ENCODE results near the gene BOLA1. TPM values are rescaled to one million over a fixed set of nuclear protein-coding genes. Genes with fewer than 3 reads are reported as not detected.

BOLA1 gene
- polyA plus RNA-seq, 1 donor from 2014 or later = 26.3 TPM

GRCh38 chr1:149932474-149932873, 33.1 kb downstream of the BOLA1 start:
- no peaks in the 10 kb centered on the region for H3K27me3 ChIP-seq (ENCODE audit: insufficient read depth, low read depth, low read length)
- no peak overlapping the region for H3K4me2 ChIP-seq (ENCODE audit: low read length)
- no peaks in the 10 kb centered on the region for H3F3A ChIP-seq (ENCODE audit: insufficient read depth, low read length, poor library complexity, severe bottlenecking)
- H2AFZ ChIP-seq (ENCODE audit: low read depth, low read length) = no peak overlapping the region
- no peaks in the 10 kb centered on the region for H3K9me2 ChIP-seq (ENCODE audit: insufficient read depth, low read length)
- H3K4me3 ChIP-seq (ENCODE audit: low read length) = no peak overlapping the region
- H3K36me3 ChIP-seq (ENCODE audit: insufficient read depth, low read length) = no peaks in the 10 kb centered on the region
- no peak overlapping the region for H3K9ac ChIP-seq (ENCODE audit: low read length)
- H3K27ac ChIP-seq (ENCODE audit: low read length) = no peak overlapping the region
- H3K79me2 ChIP-seq (replicated peaks; ENCODE audit: insufficient read depth, low read length) = peaks cover under 1% of the 10 kb centered on the region
- TF ChIP-seq POLR2AphosphoS5 (IDR thresholded peaks at IDR 0.05) = no peak
- TF ChIP-seq SMC3 (conservative IDR thresholded peaks at IDR 0.05; ENCODE audit: poor library complexity) = no peak
- no peak for TF ChIP-seq CTCF (IDR thresholded peaks at IDR 0.05; ENCODE audit: poor library complexity, severe bottlenecking)
- no peak for TF ChIP-seq REST (IDR thresholded peaks at IDR 0.05; ENCODE audit: borderline replicate concordance)
- TF ChIP-seq EP300 (conservative IDR thresholded peaks at IDR 0.05; ENCODE audit: poor library complexity, severe bottlenecking) = no peak
- TF ChIP-seq TAF1 (IDR thresholded peaks at IDR 0.05; ENCODE audit: low read depth) = no peak
- no peak for TF ChIP-seq EZH2 (IDR thresholded peaks at IDR 0.05; ENCODE audit: borderline replicate concordance, insufficient read depth, low read length, poor library complexity, severe bottlenecking)
- no peak for TF ChIP-seq MXI1 (conservative IDR thresholded peaks at IDR 0.05; ENCODE audit: poor library complexity, severe bottlenecking)
- TF ChIP-seq RAD21 (conservative IDR thresholded peaks at IDR 0.05) = no peak
- no peaks in the 10 kb centered on the region for H3K9me3 ChIP-seq (ENCODE audit: low read length)
- H4K20me1 ChIP-seq (ENCODE audit: insufficient read depth) = no peaks in the 10 kb centered on the region

- H4K20me1 ChIP-seq (ENCODE audit: insufficient read depth) = no peaks in the 10 kb centered on the region
- H2AFZ ChIP-seq (ENCODE audit: low read depth, low read length) = no peak overlapping the region
- no peak overlapping the region for H3K4me2 ChIP-seq (ENCODE audit: low read length)
- H3K36me3 ChIP-seq (ENCODE audit: insufficient read depth, low read length) = no peaks in the 10 kb centered on the region
- H3K9ac ChIP-seq (ENCODE audit: low read length) = no peak overlapping the region
- no peaks in the 10 kb centered on the region for H3K79me2 ChIP-seq (replicated peaks; ENCODE audit: insufficient read depth, low read length)
- no peaks in the 10 kb centered on the region for H3K9me2 ChIP-seq (ENCODE audit: insufficient read depth, low read length)
- H3K4me3 ChIP-seq (ENCODE audit: low read length) = no peak overlapping the region
- H3K27me3 ChIP-seq (ENCODE audit: insufficient read depth, low read depth, low read length) = no peaks in the 10 kb centered on the region
- no peak overlapping the region for H3K27ac ChIP-seq (ENCODE audit: low read length)
- no peaks in the 10 kb centered on the region for H3F3A ChIP-seq (ENCODE audit: insufficient read depth, low read length, poor library complexity, severe bottlenecking)
- TF ChIP-seq REST (IDR thresholded peaks at IDR 0.05; ENCODE audit: borderline replicate concordance) (no peak), MXI1 (conservative IDR thresholded peaks at IDR 0.05; ENCODE audit: poor library complexity, severe bottlenecking) (no peak), TAF1 (IDR thresholded peaks at IDR 0.05; ENCODE audit: low read depth) (no peak), EZH2 (IDR thresholded peaks at IDR 0.05; ENCODE audit: borderline replicate concordance, insufficient read depth, low read length, poor library complexity, severe bottlenecking) (no peak), CTCF (IDR thresholded peaks at IDR 0.05; ENCODE audit: poor library complexity, severe bottlenecking) (no peak)
- no peaks in the 10 kb centered on the region for H3K9me3 ChIP-seq (ENCODE audit: low read length)
These were observed 33.8 kb downstream of the BOLA1 start for GRCh38 chr1:149933208-149933607.

Data from neural cell (in vitro differentiated cells).